Astrocyte (in vitro differentiated cells and primary cell): ENCODE data around the gene NINL. TPM values are rescaled to one million over a fixed set of nuclear protein-coding genes. Genes with fewer than 3 reads are reported as not detected.

Source experiments
- DNase-seq: peaks from one replicate; pipeline ENCODE4 v3.0.0-alpha.2; 2010; ENCODE audit warnings: low read depth
- FAIRE-seq: peaks from 2 replicates; lab custom pipeline; 2011; peaks lifted over from hg19 to GRCh38; lab: Jason Lieb, UNC
- H2AFZ ChIP-seq: 2 replicates; pipeline ENCODE4 v1.6.0; 2012; ENCODE audit warnings: low read depth, low read length, inconsistent platforms
- H3K27ac ChIP-seq: 2 replicates; pipeline ENCODE4 v1.5.1; 2011; ENCODE audit warnings: low read depth, low read length, inconsistent platforms
- H3K27me3 ChIP-seq: 2 replicates; pipeline ENCODE4 v1.6.0; 2011; ENCODE audit warnings: low read length, inconsistent platforms; ENCODE audit not compliant: insufficient read depth
- H3K36me3 ChIP-seq: 2 replicates; pipeline ENCODE4 v1.5.1; 2011; ENCODE audit warnings: low read length, inconsistent platforms; ENCODE audit not compliant: insufficient read depth
- H3K4me1 ChIP-seq: 2 replicates; pipeline ENCODE4 v1.5.1; 2011; ENCODE audit warnings: low read length, inconsistent platforms; ENCODE audit not compliant: insufficient read depth
- H3K4me2 ChIP-seq: 2 replicates; pipeline ENCODE4 v1.6.0; 2012; ENCODE audit warnings: low read length, inconsistent platforms
- H3K4me3 ChIP-seq: 2 replicates; pipeline ENCODE4 v1.5.1; 2011; ENCODE audit warnings: low read depth, mild to moderate bottlenecking, low read length, inconsistent platforms; ENCODE audit not compliant: insufficient read depth
- H3K79me2 ChIP-seq: 2 replicates; pipeline ENCODE4 v1.6.0; 2012; ENCODE audit warnings: mild to moderate bottlenecking, low read length, inconsistent platforms; ENCODE audit not compliant: insufficient read depth
- H3K9ac ChIP-seq: 2 replicates; pipeline ENCODE4 v1.6.0; 2012; ENCODE audit warnings: mild to moderate bottlenecking, low read length, inconsistent platforms
- H3K9me3 ChIP-seq: 2 replicates; pipeline ENCODE4 v1.5.1; 2012; ENCODE audit warnings: low read depth, mild to moderate bottlenecking, low read length, inconsistent platforms; ENCODE audit not compliant: insufficient read depth
- H4K20me1 ChIP-seq: 2 replicates; pipeline ENCODE4 v1.6.0; 2012; ENCODE audit warnings: low read length, inconsistent platforms; ENCODE audit not compliant: insufficient read depth
- H3K27ac Mint-ChIP-seq: one replicate; pipeline ENCODE4 v1.8.0; 2021; ENCODE audit warnings: mild to moderate bottlenecking, mixed read lengths; ENCODE audit not compliant: unreplicated experiment
- H3K27me3 Mint-ChIP-seq: one replicate; pipeline ENCODE4 v1.8.0; 2021; ENCODE audit warnings: low read depth, mixed read lengths; ENCODE audit not compliant: unreplicated experiment
- H3K36me3 Mint-ChIP-seq: one replicate; pipeline ENCODE4 v1.8.0; 2021; ENCODE audit warnings: low read depth, mixed read lengths; ENCODE audit not compliant: unreplicated experiment
- H3K4me1 Mint-ChIP-seq: one replicate; pipeline ENCODE4 v1.8.0; 2021; ENCODE audit warnings: low read depth, mixed read lengths; ENCODE audit not compliant: unreplicated experiment
- H3K4me3 Mint-ChIP-seq: one replicate; pipeline ENCODE4 v1.8.0; 2021; ENCODE audit warnings: mild to moderate bottlenecking, moderate library complexity, mixed read lengths; ENCODE audit not compliant: unreplicated experiment
- H3K9me3 Mint-ChIP-seq: one replicate; pipeline ENCODE4 v1.8.0; 2021; ENCODE audit warnings: mild to moderate bottlenecking, mixed read lengths; ENCODE audit not compliant: unreplicated experiment
- CTCF ChIP-seq: IDR thresholded peaks from 2 replicates; pipeline ENCODE4 v1.5.1; 2011; ENCODE audit warnings: low read depth, mild to moderate bottlenecking, inconsistent platforms, low read length, moderate library complexity; ENCODE audit not compliant: insufficient read depth
- EZH2 ChIP-seq: IDR thresholded peaks from 2 replicates; pipeline ENCODE4 v1.6.1; 2012; ENCODE audit warnings: mild to moderate bottlenecking, low read length, inconsistent platforms; ENCODE audit not compliant: insufficient read depth
- total RNA-seq: library from RNA; stranded (reverse); gene quantifications from 2 replicates; pipeline ENCODE4 v1.2.1, GENCODE V29; 2021

Gene NINL
- total RNA-seq, 1 donor from 2014 or later, result 10.2 TPM

DNA sequence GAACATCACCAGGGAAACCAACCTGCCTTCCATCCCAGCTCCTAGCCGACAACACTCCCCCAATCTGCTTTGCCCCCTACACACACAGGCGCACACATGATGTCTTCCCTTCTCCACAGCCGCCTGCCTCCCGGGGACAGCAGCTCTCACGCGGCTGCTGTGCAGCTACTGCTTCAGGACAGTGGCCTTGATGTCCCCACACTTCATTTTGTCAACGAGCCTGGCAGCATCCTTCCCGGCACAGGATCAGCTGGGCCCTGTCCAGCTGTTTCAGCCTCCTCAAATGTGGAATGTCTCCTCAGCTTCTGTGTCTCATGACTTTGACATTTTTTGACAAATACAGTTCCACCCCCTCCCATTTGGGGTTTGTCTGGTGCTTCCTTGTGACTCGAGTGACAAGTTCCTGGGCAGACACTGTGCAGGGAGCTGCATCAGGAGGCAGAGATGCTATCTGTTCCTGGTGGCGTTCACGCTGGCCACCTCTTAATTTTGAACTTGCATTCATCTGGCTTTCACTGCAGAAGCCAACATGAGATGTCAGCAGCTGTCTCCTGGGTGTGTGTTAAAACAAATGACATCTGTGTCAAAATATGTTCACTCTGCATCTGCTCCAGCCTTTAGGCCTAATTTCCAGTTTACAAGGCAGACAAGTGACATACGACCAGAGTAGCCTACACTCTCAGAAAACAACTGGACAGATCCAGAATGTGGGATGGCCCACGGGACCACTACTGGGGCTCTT lies 120.7 kb downstream of the NINL start:
- H3K9me3 Mint-ChIP-seq, result no peaks in the 10 kb centered on the region
- DNase-seq, result no peak
- Histone ChIP-seq H3K4me3 (no peak overlapping the region), H2AFZ (no peak overlapping the region), H4K20me1 (no peaks in the 10 kb centered on the region), H3K79me2 (no peaks in the 10 kb centered on the region), H3K36me3 (no peaks in the 10 kb centered on the region), H3K4me2 (no peak overlapping the region), H3K27me3 (no peaks in the 10 kb centered on the region), H3K9me3 (no peaks in the 10 kb centered on the region), H3K9ac (no peak overlapping the region), H3K27ac (no peak overlapping the region), H3K4me1 (no peaks in the 10 kb centered on the region)
- no peak for FAIRE-seq
- no peaks in the 10 kb centered on the region for H3K27me3 Mint-ChIP-seq
- no peak overlapping the region for H3K27ac Mint-ChIP-seq
- H3K36me3 Mint-ChIP-seq, result peaks cover 20% of the 10 kb centered on the region
- TF ChIP-seq CTCF (no peak), EZH2 (no peak)
- peaks cover 17% of the 10 kb centered on the region for H3K4me1 Mint-ChIP-seq
- H3K4me3 Mint-ChIP-seq, result no peak overlapping the region

- Mint-ChIP-seq H3K4me3 (no peak overlapping the region), H3K36me3 (peaks cover 14% of the 10 kb centered on the region), H3K27ac (no peak overlapping the region)
These were observed 123.4 kb downstream of the NINL start for GRCh38 chr20:25461786-25462545.

More at GRCh38 chr20:25461786-25462545, 123.4 kb downstream of the NINL start:
- H3K9ac ChIP-seq, result no peak overlapping the region
- no peak overlapping the region for H3K4me3 ChIP-seq
- no peak overlapping the region for H3K27ac ChIP-seq
- H3K4me1 ChIP-seq, result no peaks in the 10 kb centered on the region
- no peaks in the 10 kb centered on the region for H3K9me3 ChIP-seq
- FAIRE-seq (no peak), DNase-seq (no peak)
- H2AFZ ChIP-seq, result no peak overlapping the region
- no peak overlapping the region for H3K4me2 ChIP-seq
- no peaks in the 10 kb centered on the region for H3K27me3 ChIP-seq
- H3K79me2 ChIP-seq, result no peaks in the 10 kb centered on the region
- no peak for TF ChIP-seq EZH2
- TF ChIP-seq CTCF, result no peak
- H3K27me3 Mint-ChIP-seq, result no peaks in the 10 kb centered on the region
- H3K36me3 ChIP-seq, result no peaks in the 10 kb centered on the region
- H3K9me3 Mint-ChIP-seq, result no peaks in the 10 kb centered on the region
- no peaks in the 10 kb centered on the region for H4K20me1 ChIP-seq
- H3K4me1 Mint-ChIP-seq, result peaks cover 4% of the 10 kb centered on the region
